SH-SY5Y (cell line): ENCODE data around the gene LRP1.

Source experiments
- GATA2 ChIP-seq: IDR thresholded peaks from 2 replicates; pipeline ENCODE4 v1.6.1; 2011; ENCODE audit warnings: mild to moderate bottlenecking, low read depth, low read length
- GATA3 ChIP-seq: IDR thresholded peaks from 2 replicates; pipeline ENCODE4 v1.6.1; 2011; ENCODE audit warnings: low read depth, mild to moderate bottlenecking, low read length, moderate library complexity

GRCh38 chr12:57238854-57239554, 110.7 kb downstream of the LRP1 start:
- TF ChIP-seq GATA3 (no peak), GATA2 (no peak)
